Mucosa of descending colon (tissue), 3 donors: ENCODE data around the gene AMOTL2. TPM values are rescaled to one million over a fixed set of nuclear protein-coding genes. Genes with fewer than 3 reads are reported as not detected.

ENCODE experiments used
- ATAC-seq: fragments of 200-7000 bp; cut with Tn5 transposase; one replicate; pipeline ENCODE4 v1.9.1; 2020; ENCODE audit warnings: mild to moderate bottlenecking, moderate library complexity
- DNase-seq, 3 donors: peaks; one replicate each; pipeline ENCODE4 v3.0.0-alpha.2; 2020
- H3K36me3 ChIP-seq: fragments of 200-600 bp; one replicate; pipeline ENCODE4 v1.8.0; 2021; ENCODE audit warnings: low read depth, mild to moderate bottlenecking
- H3K4me1 ChIP-seq: fragments of 200-600 bp; one replicate; pipeline ENCODE4 v1.8.0; 2021; ENCODE audit warnings: low read depth, mild to moderate bottlenecking
- H3K4me3 ChIP-seq: fragments of 200-600 bp; one replicate; pipeline ENCODE4 v1.8.0; 2021; ENCODE audit warnings: mild to moderate bottlenecking
- H3K9me3 ChIP-seq: fragments of 200-600 bp; one replicate; pipeline ENCODE4 v1.8.0; 2021; ENCODE audit warnings: mild to moderate bottlenecking
- CTCF ChIP-seq: fragments of 200-600 bp; IDR thresholded peaks from one replicate; pipeline ENCODE4 v1.8.0; 2022; ENCODE audit warnings: antibody characterized with exemption, mild to moderate bottlenecking
- intact Hi-C, 2 donors: fragments of 100-400 bp; cut with DNase I in 1 of 2; cut with micrococcal nuclease in 1 of 2; formaldehyde crosslinking; loops; one replicate each; pipeline versions ENCODE4 v1.11.0 to v1.11.1; 2022; cut with DNase I, micrococcal nuclease
- total RNA-seq, 3 donors: library from RNA; stranded (reverse); fragmentation: NEBNext Ultra II Directional in 2 of 3; extraction: Animal tissue kit (Norgen Biotek cat#: 25700) in 2 of 3; gene quantifications; one replicate each; pipeline versions ENCODE4 v1.2.1 to v1.2.4, GENCODE V29; 2021 to 2023
- donor health status: DM: no; HTN: no; CAD: no; lungs with moderate emphysema.
- donor health status: DM: no; HTN: no; CAD: no.
- donor health status: DM: no; HTN: yes; CAD: no.

The AMOTL2 gene
- total RNA-seq, 3 donors from 2014 or later, result 17.9 to 35.1 (median 21.2) TPM

- Histone ChIP-seq H3K36me3 (no peaks in the 10 kb centered on the region), H3K9me3 (no peaks in the 10 kb centered on the region), H3K4me1 (peaks cover 23% of the 10 kb centered on the region), H3K4me3 (no peak overlapping the region)
- no peak for DNase-seq
- ATAC-seq, result no peak
- TF ChIP-seq CTCF, result no peak
- intact Hi-C loops, result no loop called here
These were observed 11.4 kb downstream of the AMOTL2 start for GRCh38 chr3:134362670-134363380.

- no peak for DNase-seq
- Histone ChIP-seq H3K4me3 (no peak overlapping the region), H3K36me3 (no peaks in the 10 kb centered on the region), H3K9me3 (no peaks in the 10 kb centered on the region), H3K4me1 (peaks cover 20% of the 10 kb centered on the region)
- intact Hi-C loops, result no loop called here
- TF ChIP-seq CTCF, result no peak
- no peak for ATAC-seq
These were observed 12.0 kb downstream of the AMOTL2 start for GRCh38 chr3:134362221-134362620.

GRCh38 chr3:134361162-134361835 is 12.9 kb downstream of the AMOTL2 start:
- H3K36me3 ChIP-seq, result no peaks in the 10 kb centered on the region
- no peak for ATAC-seq
- H3K4me1 ChIP-seq, result peaks cover 19% of the 10 kb centered on the region
- intact Hi-C loops, result no loop called here
- H3K4me3 ChIP-seq, result no peak overlapping the region
- no peak for TF ChIP-seq CTCF
- DNase-seq, result peak in 1 of 3 donors; percentile 43
- no peaks in the 10 kb centered on the region for H3K9me3 ChIP-seq

GRCh38 chr3:134360046-134360445 is 14.2 kb downstream of the AMOTL2 start:
- H3K36me3 ChIP-seq, result no peaks in the 10 kb centered on the region
- H3K9me3 ChIP-seq, result no peaks in the 10 kb centered on the region
- H3K4me3 ChIP-seq, result no peak overlapping the region
- ATAC-seq, result no peak
- intact Hi-C loops, result no loop called here
- no peak for TF ChIP-seq CTCF
- DNase-seq, result peak in 2 of 3 donors; percentile 25 to 49
- H3K4me1 ChIP-seq, result peaks cover 17% of the 10 kb centered on the region

- H3K9me3 ChIP-seq, result no peaks in the 10 kb centered on the region
- TF ChIP-seq CTCF, result no peak
- intact Hi-C loops, result no loop called here
- DNase-seq (peak in 2 of 3 donors; percentile 21 to 44), ATAC-seq (no peak)
- H3K36me3 ChIP-seq, result no peaks in the 10 kb centered on the region
- peaks cover 13% of the 10 kb centered on the region for H3K4me1 ChIP-seq
- no peak overlapping the region for H3K4me3 ChIP-seq
These were observed 14.9 kb downstream of the AMOTL2 start for GRCh38 chr3:134359121-134360010.
